Calu3 (cell line): ENCODE measurements around the gene PPP1R2B. TPM values are rescaled to one million over a fixed set of nuclear protein-coding genes. Genes with fewer than 3 reads are reported as not detected.
"Not testable (repeated sequence)": the region's sequence is repeated elsewhere in the genome, so short reads cannot be mapped to it uniquely, and the experiment has no call there.

ENCODE experiments used
- BruUV-seq: library from RNA; stranded (reverse); fragments of 400-500 nt; replicated peaks from 2 replicates; lab custom pipeline; 2021; lab: Mats Ljungman, UMichigan
- CTCF ChIA-PET: fragments of 300-600 bp; sonication (Branson Sonifier 250); formaldehyde crosslinking; loops from one replicate; lab custom pipeline; 2022; ENCODE audit warnings: antibody characterized with exemption; lab: Charles Lee
- DNase-seq: peaks from one replicate; pipeline ENCODE4 v3.0.0; 2022
- H3K27ac Mint-ChIP-seq: one replicate; pipeline ENCODE4 v1.8.0; 2022; ENCODE audit warnings: mixed read lengths; ENCODE audit not compliant: unreplicated experiment
- H3K27me3 Mint-ChIP-seq: one replicate; pipeline ENCODE4 v1.8.0; 2022; ENCODE audit warnings: mixed read lengths; ENCODE audit not compliant: unreplicated experiment
- H3K36me3 Mint-ChIP-seq: one replicate; pipeline ENCODE4 v1.8.0; 2022; ENCODE audit warnings: mild to moderate bottlenecking, moderate library complexity, mixed read lengths; ENCODE audit not compliant: insufficient read depth, unreplicated experiment
- H3K4me1 Mint-ChIP-seq: one replicate; pipeline ENCODE4 v1.8.0; 2022; ENCODE audit warnings: mild to moderate bottlenecking, low read depth, mixed read lengths; ENCODE audit not compliant: unreplicated experiment
- H3K4me3 Mint-ChIP-seq: one replicate; pipeline ENCODE4 v1.8.0; 2022; ENCODE audit warnings: mild to moderate bottlenecking, low read depth, moderate library complexity, mixed read lengths; ENCODE audit not compliant: unreplicated experiment
- H3K9me3 Mint-ChIP-seq: one replicate; pipeline ENCODE4 v1.8.0; 2022; ENCODE audit warnings: low read depth, mixed read lengths; ENCODE audit not compliant: unreplicated experiment
- intact Hi-C: fragments of 100-400 bp; cut with micrococcal nuclease; formaldehyde crosslinking; loops from one replicate; pipeline ENCODE4 v1.10.0; 2022; ENCODE audit not compliant: unreplicated experiment
- total RNA-seq: library from RNA; stranded (reverse); gene quantifications from 2 replicates; pipeline ENCODE4 v1.2.3, GENCODE V29; 2022
- TF ChIP-seq, protein P1 (sequence below): fragments of 200-600 bp; IDR thresholded peaks from one replicate; pipeline ENCODE4 v1.8.0; 2022; ENCODE audit warnings: antibody characterized with exemption; ENCODE audit not compliant: unreplicated experiment

Gene PPP1R2B
- total RNA-seq, 1 experiment from 2014 or later = not detected

- Mint-ChIP-seq H3K36me3 (no peaks in the 10 kb centered on the region), H3K9me3 (no peaks in the 10 kb centered on the region), H3K27ac (no peak overlapping the region), H3K4me1 (no peaks in the 10 kb centered on the region), H3K27me3 (no peaks in the 10 kb centered on the region), H3K4me3 (no peak overlapping the region)
- CTCF ChIA-PET = no interaction called here
- TF ChIP-seq, protein P1, sequence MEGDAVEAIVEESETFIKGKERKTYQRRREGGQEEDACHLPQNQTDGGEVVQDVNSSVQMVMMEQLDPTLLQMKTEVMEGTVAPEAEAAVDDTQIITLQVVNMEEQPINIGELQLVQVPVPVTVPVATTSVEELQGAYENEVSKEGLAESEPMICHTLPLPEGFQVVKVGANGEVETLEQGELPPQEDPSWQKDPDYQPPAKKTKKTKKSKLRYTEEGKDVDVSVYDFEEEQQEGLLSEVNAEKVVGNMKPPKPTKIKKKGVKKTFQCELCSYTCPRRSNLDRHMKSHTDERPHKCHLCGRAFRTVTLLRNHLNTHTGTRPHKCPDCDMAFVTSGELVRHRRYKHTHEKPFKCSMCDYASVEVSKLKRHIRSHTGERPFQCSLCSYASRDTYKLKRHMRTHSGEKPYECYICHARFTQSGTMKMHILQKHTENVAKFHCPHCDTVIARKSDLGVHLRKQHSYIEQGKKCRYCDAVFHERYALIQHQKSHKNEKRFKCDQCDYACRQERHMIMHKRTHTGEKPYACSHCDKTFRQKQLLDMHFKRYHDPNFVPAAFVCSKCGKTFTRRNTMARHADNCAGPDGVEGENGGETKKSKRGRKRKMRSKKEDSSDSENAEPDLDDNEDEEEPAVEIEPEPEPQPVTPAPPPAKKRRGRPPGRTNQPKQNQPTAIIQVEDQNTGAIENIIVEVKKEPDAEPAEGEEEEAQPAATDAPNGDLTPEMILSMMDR = no peak
- intact Hi-C loops = no loop called here
- BruUV-seq = no TSS peak
- no peak for DNase-seq
Observed at GRCh38 chr5:156841737-156842136, 8.4 kb upstream of the PPP1R2B start.

DNA sequence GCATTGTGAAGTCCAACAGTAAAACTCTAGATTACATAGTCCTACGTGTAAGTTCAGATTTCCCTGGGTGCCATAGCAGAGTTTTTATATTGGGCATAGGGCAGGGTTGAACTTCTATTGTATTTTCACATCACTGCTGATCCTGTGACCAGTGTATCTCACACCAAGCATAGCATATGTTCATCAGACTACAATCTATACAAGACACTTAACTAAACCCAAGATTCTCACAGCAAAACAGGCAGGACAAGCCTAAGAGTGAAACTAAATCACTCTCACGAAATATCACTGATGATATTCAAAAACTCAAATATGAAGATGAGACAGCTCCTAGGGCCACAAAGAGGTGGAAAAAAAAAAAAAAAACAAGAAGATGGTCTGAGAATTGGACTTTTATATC lies 3.2 kb upstream of the PPP1R2B start:
- BruUV-seq = no TSS peak
- H3K4me3 Mint-ChIP-seq = no peak overlapping the region
- no peak overlapping the region for H3K27ac Mint-ChIP-seq
- no peaks in the 10 kb centered on the region for H3K27me3 Mint-ChIP-seq
- no peaks in the 10 kb centered on the region for H3K4me1 Mint-ChIP-seq
- no peak for DNase-seq
- no peaks in the 10 kb centered on the region for H3K36me3 Mint-ChIP-seq
- TF ChIP-seq, protein P1 = no peak
- intact Hi-C loops = no loop called here
- peaks cover 3% of the 10 kb centered on the region for H3K9me3 Mint-ChIP-seq
- CTCF ChIA-PET = no interaction called here

DNA sequence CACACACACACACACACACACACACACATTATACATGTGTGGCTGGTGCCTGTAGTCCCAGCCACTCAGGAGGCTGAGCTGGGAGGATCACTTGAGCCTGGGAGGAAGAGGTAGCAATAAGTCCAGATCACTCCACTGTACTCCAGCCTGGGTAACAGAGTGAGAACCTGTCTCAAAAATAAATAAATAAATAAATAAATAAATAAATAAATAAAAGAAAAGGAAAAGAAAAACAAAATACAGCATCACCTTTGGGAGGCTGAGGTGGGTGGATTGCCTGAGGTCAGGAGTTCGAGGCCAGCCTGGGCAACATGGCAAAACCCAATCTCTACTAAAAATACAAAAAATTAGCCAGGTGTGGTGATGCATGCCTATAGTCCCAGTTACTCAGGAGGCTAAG lies 1.6 kb upstream of the PPP1R2B start:
- H3K27me3 Mint-ChIP-seq, BruUV-seq, intact Hi-C loops, H3K9me3 Mint-ChIP-seq, H3K4me3 Mint-ChIP-seq, CTCF ChIA-PET, H3K36me3 Mint-ChIP-seq, H3K4me1 Mint-ChIP-seq, DNase-seq, H3K27ac Mint-ChIP-seq: not testable (repeated sequence)

GRCh38 chr5:156851880-156852279 lies 1.8 kb downstream of the PPP1R2B start:
- CTCF ChIA-PET = no interaction called here
- DNase-seq = no peak
- intact Hi-C loops = no loop called here
- Mint-ChIP-seq H3K27ac (no peak overlapping the region), H3K27me3 (no peaks in the 10 kb centered on the region), H3K4me1 (no peaks in the 10 kb centered on the region), H3K36me3 (no peaks in the 10 kb centered on the region), H3K9me3 (peaks cover 8% of the 10 kb centered on the region), H3K4me3 (no peak overlapping the region)
- TF ChIP-seq, protein P1 = no peak
- no TSS peak for BruUV-seq

- CTCF ChIA-PET, H3K9me3 Mint-ChIP-seq, H3K36me3 Mint-ChIP-seq, DNase-seq, H3K4me3 Mint-ChIP-seq, H3K27me3 Mint-ChIP-seq, H3K27ac Mint-ChIP-seq, intact Hi-C loops, BruUV-seq, H3K4me1 Mint-ChIP-seq: not testable (repeated sequence)
Observed at GRCh38 chr5:156853055-156853454, 3.0 kb downstream of the PPP1R2B start.
